HG03139 (cell line): ENCODE data around the gene CNTN5.
"Not testable (repeated sequence)": the region's sequence is repeated elsewhere in the genome, so short reads cannot be mapped to it uniquely, and the experiment has no call there.

Experiments used
- ATAC-seq: cut with Tn5 transposase; IDR thresholded peaks from one replicate; pipeline ENCODE4 v1.9.1; 2021; ENCODE audit not compliant: unreplicated experiment

The CNTN5 gene

DNA sequence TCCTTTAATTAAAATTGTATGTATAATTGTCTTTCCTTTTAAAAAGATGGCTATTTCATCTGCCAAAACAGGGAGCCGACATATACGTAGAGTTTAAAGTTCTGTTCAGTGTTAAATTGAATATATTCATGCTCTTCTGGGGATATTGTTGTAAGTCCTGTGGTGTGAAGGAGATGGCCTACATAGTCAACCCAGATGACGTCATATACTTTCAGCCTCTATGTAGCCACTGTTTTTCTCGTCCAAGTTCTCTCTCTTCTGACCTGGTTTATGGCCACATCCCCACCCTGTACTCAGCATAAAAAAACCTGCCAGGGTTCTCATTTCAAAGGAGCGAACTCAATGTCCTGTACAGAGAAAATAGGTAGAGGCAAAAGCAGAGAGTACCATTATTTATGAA is 1156.9 kb downstream of the CNTN5 start:
- ATAC-seq, result no peak

DNA sequence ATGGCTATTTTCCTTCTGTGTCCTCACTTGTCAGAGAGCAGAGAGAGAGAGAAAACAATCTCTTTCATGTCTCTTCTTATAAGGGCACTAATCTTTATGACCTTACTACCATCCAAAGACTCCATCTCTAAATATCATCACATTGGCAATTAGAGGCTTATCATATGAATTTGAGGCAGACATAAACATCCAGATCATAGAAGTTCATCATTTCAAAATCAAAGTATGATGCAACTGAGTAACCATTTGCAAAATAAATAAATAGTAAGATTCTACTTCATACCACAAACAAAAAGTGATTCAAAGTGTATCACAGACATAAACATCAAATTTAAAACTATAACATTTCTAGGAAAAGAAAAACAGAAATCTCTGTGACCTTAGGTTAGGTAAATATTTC is 1161.6 kb downstream of the CNTN5 start:
- ATAC-seq, result no peak

DNA sequence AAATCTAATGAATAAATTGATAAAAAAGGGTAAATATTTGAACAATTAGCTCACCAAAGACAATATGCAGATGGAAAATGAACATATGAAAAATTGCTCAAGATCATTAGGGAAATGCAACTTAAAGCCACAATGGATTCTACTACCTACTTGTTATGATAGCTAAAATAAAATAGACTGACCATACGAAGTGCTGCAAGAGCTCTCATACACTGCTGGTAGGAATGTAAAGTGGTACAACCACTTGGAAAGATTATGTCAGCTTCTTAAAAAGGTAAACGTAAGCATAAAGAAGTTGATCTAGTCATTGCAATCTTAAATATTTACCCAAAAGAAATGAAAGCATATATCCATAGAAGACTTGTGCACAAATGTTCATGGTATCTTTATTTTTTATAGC is 1162.2 kb downstream of the CNTN5 start:
- ATAC-seq, result no peak

DNA sequence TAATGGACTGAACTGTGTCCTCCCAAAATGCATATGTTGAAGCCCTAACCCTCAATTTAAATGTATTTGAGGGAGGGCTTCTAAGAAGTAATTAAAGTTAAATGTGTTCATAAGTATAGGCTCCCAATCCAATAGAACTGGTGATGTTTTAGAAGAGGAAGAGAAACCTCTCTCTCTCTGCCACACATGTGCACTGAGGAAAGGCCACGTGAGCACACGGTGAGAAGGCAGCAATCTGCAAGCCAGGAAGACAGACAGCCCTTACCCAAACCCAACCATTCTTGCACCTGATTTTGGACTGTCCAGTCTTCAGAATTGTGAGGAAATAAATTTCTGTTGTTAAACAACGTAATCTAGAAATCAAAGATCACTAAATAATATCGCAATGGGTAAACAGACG is 1164.8 kb downstream of the CNTN5 start:
- no peak for ATAC-seq

DNA sequence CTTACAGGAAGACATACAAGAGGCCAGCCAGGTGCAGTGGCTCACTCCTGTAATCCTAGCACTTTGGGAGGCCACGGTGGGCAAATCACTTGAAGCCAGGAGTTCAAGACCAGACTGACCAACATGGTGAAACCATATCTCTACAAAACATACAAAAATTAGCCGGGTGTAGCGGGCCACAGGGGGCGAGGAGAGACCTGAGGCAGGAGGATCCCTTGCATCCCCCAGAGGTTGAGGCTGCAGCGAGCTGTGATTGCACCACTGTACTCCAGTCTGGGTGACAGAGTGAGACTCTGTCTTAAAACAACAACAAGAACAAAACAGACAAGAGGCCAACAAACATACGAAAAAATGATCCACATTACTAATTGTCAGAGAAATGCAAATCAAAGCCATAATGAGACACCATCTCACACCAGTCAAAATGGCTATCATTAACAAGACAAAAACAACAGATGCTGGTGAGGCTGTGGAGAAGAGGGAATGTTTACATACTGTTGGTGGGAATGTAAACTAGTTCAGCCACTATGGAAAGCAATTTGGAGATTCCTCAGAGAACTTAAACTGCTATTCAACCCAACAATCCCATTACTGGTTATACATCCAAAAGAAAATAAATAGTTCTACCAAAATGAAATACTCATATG is 1167.5 kb downstream of the CNTN5 start:
- no peak for ATAC-seq

DNA sequence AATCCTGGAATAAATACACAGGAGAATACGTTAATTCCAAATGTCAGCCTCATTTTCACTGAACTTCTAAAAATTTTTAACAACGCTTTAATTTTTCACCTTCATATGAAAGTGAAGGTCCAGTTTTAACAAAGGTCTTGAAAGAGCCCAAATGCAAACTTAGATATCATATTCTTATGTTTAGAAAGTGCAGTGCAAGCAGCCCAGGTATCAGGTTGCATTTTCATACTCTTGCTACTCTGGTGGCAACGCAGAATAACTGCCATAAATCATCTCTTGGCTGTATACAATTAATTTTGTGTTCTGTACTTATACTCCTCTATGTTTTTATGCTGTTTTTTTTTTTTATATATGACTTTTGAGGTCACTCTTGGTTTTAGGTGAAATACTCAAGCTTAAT is 1169.6 kb downstream of the CNTN5 start:
- no peak for ATAC-seq

DNA sequence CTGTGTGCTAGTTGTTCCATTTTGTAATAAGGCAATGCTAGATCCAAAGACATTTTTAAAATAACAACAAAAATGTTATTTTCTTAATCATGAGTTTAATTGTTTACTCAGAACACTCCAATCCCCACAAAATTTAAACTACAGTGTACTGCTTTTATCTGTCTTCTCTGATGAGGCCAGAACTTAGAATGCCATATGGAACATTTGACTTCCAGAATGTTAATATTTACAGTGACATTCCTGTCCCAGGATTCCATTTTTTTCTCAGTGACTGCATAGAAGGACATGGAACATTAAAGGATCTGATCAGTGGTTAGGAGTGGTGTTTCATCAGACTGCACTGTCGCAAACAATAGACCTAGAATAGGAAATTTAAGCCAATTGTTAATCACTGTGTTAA is 1171.4 kb downstream of the CNTN5 start:
- ATAC-seq, result no peak

DNA sequence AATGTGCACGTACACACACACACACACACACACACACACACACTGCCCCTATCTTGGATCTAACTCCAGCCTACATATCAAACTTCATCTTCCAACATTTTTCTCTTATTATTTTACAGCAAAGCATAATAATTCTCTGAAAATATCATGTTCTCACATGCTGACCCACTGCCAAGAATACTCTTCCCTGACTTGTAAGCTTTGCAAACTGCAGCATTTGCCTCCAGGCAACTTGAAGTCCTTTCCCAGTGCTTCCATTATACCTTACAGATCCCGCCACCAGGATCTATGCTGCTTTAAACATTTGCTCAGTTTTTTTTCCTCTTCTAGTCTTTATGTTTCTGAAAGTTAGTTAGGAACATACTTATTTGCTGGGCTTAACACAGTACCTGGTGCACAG is 1183.0 kb downstream of the CNTN5 start:
- ATAC-seq, result no peak

DNA sequence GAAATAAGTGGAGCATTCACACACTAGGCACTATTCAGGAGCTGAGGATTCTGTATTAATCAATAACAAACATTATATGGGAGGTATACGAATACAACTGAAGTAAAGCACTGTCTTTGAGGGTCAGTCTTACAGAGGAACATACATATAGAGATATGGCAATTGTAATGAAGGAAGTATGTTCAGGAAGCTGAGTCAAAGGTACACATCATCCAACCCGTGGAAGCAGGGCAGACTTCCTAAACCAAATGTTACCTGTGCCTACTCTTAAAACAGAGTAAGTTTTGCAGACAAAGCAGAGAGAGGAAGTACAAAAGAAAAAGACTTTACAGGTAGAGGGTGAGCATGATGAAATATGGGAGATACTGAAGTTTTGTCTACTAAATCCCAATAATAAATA is 1185.2 kb downstream of the CNTN5 start:
- no peak for ATAC-seq

DNA sequence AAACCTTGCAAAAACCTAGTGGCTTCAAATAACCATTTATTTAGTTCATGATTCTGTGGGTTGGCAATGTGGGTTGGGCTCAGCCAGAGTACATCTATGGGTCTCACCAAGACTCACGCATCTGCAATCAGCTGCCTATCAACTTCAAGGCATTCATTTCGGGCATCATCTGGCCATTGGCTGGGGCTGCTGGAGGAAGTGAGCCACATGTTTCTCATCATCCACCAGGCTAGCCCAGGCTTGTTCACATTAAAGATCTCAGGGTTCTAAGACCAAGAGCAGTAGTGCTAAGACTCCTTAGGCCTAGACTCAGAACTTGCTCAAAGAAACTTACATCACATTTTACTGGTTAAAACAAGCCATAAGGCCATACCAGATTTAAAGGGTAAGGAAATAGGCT is 1187.5 kb downstream of the CNTN5 start:
- ATAC-seq, result no peak

DNA sequence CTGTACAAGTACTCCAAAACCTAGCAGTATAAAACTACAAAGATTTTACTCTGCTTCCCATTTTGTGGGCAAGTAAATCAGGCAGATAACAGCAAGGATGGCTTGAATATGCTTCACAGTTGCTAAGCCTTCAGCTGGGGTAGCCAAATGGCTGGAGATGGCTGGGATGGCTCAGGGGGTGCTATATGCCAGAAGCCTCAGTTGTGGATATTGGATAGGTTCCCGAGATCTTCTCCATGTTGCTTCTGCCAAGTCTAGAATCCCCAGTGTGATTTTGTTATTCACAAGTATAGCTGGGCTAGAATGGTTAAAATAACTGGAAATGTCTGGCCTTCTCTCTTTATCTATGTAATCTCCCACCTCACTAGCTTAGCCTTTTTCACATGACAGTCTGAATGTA is 1194.0 kb downstream of the CNTN5 start:
- no peak for ATAC-seq

DNA sequence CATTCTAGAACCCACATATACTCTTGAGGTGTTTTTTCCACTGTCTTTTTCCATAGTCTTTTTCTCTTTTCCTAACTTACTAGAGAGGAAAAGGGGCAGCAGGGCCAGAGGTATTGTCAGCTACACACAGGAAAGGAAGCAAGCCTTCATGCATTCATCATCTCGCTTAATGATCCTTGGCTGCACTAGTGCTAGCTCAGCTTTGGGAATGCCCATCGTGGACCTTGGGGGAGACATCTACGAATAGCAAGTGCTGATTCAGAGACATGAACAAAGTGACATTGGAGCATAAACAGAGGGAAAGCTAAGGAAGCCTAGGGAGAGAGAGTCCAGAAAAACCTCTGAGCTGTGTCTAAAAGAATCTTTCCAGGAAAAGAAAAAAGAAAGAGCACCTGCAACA is 1200.1 kb downstream of the CNTN5 start:
- ATAC-seq, result no peak

DNA sequence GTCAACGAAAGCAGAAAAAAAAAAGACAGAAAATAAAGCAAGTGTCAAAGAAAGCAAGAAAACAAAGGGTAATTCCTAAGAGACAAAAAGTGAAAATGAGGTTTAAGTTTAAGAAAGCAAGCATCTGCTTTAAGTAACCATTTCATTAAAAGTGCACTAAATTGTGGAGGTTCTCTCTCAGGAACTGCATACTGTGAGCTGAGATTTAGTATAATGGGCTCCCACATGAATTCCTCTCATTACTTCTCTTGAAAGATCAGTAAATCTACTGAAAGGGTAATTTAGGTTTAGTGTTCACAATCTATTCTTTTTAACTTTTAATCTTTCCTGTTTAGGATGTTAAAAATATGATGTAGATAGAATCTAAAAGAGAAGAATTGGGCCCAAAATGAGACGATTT is 1201.0 kb downstream of the CNTN5 start:
- ATAC-seq, result no peak

DNA sequence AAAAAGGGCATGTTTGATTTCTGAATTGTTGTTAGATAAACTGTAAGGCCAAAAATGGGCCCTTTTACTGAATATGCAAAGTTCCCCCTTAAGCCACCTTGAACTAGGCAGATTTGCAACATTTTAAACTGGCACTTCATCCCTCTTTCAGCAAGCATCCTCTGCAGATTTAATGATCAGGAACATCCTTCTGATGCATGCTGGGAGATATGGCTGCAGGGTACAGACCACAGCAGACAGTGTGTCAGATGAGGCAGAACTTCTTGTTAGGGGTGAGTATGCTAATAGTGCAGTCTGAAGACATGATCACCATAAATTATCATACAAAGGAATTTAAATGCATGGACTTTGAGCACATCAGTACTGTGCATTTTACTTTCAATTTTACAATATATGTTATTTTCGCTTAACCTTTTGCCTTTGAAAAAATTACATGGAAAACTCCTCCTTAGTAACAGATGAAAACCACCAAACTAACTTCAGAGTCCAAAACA is 1203.8 kb downstream of the CNTN5 start:
- no peak for ATAC-seq

DNA sequence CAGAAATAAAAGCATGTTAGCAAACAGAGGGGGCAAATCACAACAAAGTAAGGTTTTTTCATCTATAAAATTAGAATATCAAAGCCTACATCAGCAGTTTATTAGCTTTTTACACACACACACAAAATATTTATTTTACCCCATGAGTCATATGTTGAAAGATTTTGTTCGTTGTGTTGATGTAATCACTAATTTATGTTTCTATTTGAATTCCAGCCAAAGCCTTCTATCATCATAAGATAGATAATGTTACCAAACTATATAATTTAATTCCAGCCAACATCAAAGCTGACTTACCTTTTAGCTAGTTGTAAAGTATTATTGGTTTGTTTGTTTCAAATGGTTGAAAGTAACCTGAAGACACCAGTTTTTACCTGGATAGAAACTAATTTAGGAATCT is 1208.3 kb downstream of the CNTN5 start:
- ATAC-seq, result no peak

DNA sequence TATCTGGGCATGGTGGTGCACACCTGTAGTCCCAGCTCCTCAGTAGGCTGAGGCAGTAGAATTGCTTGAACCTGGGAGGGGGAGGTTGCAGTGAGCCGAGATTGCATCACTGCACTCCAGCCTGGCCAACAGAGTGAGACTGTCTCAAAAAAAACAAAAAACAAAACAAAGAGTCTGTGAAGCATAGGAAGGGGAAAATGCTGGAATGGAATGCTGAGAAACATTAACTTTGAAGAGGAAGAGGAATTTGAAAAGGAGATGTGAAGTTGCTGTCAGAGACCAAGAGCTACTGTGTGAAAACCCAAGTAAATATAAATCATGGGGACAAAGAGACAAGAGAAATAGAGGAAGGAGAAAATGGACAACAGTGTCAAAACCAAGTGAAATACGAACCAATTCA is 1211.3 kb downstream of the CNTN5 start:
- no peak for ATAC-seq

DNA sequence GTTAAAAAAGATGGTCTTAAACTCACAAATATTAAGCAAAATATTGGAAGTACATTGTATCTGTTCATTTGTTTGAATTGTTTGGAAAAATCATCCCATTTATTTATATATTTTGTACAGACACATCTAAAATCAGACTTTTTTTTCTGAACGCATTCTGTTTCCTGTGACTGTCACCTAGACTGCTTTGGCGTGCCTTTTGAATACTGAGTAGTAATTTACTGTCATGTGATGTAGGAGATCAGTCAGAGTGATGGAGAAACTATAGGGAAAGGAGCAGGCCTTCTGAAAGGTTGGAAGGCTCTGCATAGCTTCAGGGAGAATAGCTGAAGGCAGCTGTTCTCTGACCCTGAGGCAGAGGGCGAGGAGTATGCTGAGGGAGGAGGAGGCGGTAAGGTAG is 1214.3 kb downstream of the CNTN5 start:
- ATAC-seq, result no peak

DNA sequence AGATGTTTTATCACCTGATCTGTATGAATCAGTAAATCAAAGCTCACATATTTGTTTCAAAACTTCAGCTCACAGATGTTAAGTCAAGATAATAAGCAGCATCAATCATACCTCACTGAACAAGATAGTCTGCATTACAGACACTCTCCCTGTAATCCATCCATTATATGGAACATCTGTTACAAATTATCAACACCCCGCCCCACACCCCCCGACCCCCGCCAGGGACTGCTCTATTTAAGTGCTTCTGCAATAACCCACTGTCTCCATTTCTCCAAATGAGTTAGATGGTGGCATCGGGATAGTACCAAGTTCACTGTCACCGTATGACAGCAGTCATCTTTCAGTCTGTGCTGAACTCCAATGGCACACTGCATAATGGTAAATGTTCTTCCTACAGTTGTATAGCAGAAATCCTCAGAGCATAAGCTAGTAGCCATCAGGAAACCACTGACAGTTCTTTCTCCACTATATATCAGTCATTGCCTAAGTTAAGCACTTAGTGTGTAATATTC is 1219.3 kb downstream of the CNTN5 start:
- ATAC-seq, result no peak

DNA sequence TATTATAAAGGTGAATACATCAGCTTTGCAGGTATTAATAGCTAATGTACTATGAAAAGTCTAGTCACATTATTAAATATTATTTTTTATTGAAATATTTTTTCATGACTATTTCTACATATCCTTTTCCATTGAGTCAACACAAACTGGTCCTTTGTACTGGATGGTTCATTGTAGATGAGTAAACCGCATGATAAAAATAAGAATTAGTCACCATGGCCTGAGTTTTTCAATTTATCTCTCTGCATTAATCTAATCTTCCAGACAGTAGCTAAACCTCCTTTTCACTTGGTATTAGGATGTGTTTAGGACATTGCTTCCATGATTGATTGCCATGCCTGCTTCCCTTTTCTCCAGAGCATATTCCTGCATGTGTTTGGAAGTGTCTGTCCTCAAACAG is 1227.0 kb downstream of the CNTN5 start:
- ATAC-seq, result no peak

DNA sequence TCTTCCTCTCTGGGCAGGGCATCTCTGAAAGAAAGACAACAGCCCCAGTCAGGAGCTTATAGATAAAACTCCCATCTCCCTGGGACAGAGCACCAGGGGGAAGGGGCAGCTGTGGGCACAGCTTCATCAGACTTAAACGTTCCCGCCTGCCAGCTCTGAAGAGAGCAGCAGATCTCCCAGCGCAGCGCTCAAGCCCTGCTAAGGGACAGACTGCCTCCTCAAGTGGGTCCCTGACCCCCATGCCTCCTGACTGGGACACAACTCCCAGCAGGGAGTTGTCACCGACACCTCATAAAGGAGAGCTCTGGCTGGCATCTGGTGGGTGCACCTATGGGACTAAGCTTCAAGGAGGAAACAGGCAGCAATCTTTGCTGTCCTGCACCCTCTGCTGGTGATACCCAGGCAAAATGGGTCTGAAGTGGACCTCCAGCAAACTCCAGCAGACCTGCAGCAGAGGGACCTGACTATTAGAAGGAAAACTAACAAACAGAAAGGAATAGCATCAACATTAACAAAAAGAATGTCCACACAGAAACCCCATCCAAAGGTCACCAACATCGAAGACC is 1236.6 kb downstream of the CNTN5 start:
- not testable (repeated sequence) for ATAC-seq

DNA sequence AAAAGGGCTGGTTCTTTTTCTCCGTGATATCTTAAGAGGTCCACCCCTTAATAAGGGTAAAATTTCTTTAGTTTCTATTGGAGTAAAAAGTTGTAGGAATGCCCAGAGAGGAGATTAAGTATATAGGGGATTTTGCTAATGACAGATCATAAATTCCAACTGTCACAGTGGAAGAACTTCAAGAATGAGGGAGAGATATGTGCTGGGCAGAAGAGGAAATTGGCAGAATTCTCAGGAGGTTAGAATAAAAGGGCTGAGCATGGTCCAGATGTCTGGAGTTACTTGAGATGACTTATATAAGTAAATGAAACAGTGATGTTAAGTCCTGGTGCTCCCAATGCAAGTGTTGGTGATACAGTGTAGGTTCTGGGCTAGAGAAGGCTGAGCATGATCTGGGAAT is 1248.8 kb downstream of the CNTN5 start:
- ATAC-seq, result no peak

DNA sequence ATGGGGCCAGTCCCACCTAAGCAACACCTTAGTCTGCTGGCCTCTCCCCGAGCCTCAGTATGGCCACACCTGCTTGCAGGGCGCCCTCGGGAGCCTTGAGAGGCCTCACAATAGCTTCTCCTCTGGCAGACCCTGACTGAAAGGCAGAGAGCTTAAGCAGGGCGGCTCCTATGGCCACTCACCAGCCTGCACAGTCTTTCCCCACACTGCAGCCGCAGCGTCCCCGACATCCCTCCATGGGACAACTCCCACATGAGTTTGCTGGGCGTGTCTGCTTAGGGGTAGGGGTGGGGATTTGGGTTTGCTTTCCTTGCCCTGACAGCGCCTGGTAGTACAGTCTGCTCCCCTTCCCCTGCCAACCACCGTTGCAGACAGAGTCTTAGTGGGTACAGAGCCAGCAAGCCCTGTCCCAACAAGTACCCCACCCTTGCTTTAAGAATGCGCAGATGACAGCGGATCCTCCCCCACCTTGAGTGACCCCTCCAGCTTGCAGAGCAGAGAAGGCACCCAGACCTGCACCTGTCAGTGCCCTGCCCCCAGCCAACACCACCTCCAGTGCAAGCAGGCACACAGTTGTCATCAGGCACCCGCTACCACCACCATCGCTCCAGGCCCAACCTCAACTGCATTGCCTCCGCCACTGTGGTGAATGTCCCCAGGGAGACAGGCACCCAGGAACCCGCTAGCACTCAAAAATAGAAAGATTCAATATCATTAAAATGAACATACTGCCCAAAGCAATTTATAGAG is 1252.5 kb downstream of the CNTN5 start:
- ATAC-seq, result no peak
